CD14-positive monocyte (primary cell): Measurements from ENCODE around the gene TPRN. TPM values are rescaled to one million over a fixed set of nuclear protein-coding genes. Genes with fewer than 3 reads are reported as not detected.

Experiments
- DNase-seq, 3 donors: peaks; one replicate each; pipeline ENCODE4 v3.0.0-alpha.2; 2011 to 2022
- H2AFZ ChIP-seq: 2 replicates; pipeline ENCODE4 v1.6.0; 2012; ENCODE audit warnings: mild to moderate bottlenecking, low read depth, low read length, inconsistent platforms; ENCODE audit not compliant: insufficient read depth, poor library complexity, severe bottlenecking
- H3K27ac ChIP-seq, 2 donors: 1 replicate in 1 of 2; 2 replicates in 1 of 2; pipeline ENCODE4 v1.5.1; 2012 to 2013; ENCODE audit warnings: low read length in 2 of 2, control low read depth in 1 of 2, inconsistent platforms in 1 of 2, low read depth in 1 of 2, mild to moderate bottlenecking in 1 of 2
- H3K27me3 ChIP-seq, 2 donors: one replicate each; pipeline versions ENCODE4 v1.6.0 to v1.6.1; 2011 to 2013; ENCODE audit warnings: low read length in 2 of 2; ENCODE audit not compliant: control insufficient read depth in 2 of 2, insufficient read depth in 2 of 2
- H3K36me3 ChIP-seq, 2 donors: replicated peaks in 1 of 2; 1 replicate in 1 of 2; 2 replicates in 1 of 2; pipeline versions ENCODE4 v1.5.1 to v1.6.1; 2012 to 2013; ENCODE audit warnings: low read length in 2 of 2, control low read depth in 1 of 2, inconsistent platforms in 1 of 2, mild to moderate bottlenecking in 1 of 2; ENCODE audit not compliant: insufficient read depth in 2 of 2, control insufficient read depth in 1 of 2
- H3K4me1 ChIP-seq, 2 donors: 1 replicate in 1 of 2; 2 replicates in 1 of 2; pipeline versions ENCODE4 v1.5.1 to v1.6.1; 2012 to 2013; ENCODE audit warnings: low read length in 2 of 2, control low read depth in 1 of 2, inconsistent platforms in 1 of 2, mild to moderate bottlenecking in 1 of 2, moderate library complexity in 1 of 2; ENCODE audit not compliant: insufficient read depth in 2 of 2, control insufficient read depth in 1 of 2
- H3K4me2 ChIP-seq: replicated peaks from 2 replicates; pipeline ENCODE3; 2012; ENCODE audit warnings: low read length, moderate library complexity, mild to moderate bottlenecking; ENCODE audit not compliant: poor library complexity, severe bottlenecking; ENCODE audit errors: extremely low read depth
- H3K4me3 ChIP-seq, 3 experiments: fragments of 200-600 bp in 1 of 3; sonication (generic) in 1 of 3; replicated peaks in 1 of 3; 1 replicate in 2 of 3; 2 replicates in 1 of 3; pipeline ENCODE4 v1.5.1; 2011 to 2013; ENCODE audit warnings: low read length in 3 of 3, mild to moderate bottlenecking in 3 of 3, control low read depth in 2 of 3, low read depth in 2 of 3, inconsistent platforms in 1 of 3, moderate library complexity in 1 of 3
- H3K79me2 ChIP-seq: 2 replicates; pipeline ENCODE4 v1.6.0; 2012; ENCODE audit warnings: mild to moderate bottlenecking, control low read depth, inconsistent platforms, low read length, moderate library complexity; ENCODE audit not compliant: insufficient read depth
- H3K9ac ChIP-seq: 2 replicates; pipeline ENCODE4 v1.6.0; 2017; ENCODE audit warnings: low read length, mild to moderate bottlenecking; ENCODE audit not compliant: insufficient read depth, poor library complexity, severe bottlenecking
- H3K9me3 ChIP-seq, 2 donors: replicated peaks in 1 of 2; 1 replicate in 1 of 2; 2 replicates in 1 of 2; pipeline versions ENCODE4 v1.5.1 to v1.6.1; 2012 to 2013; ENCODE audit warnings: low read length in 2 of 2, control low read depth in 1 of 2; ENCODE audit not compliant: control insufficient read depth in 1 of 2, insufficient read depth in 1 of 2
- H4K20me1 ChIP-seq: 2 replicates; pipeline ENCODE4 v1.6.0; 2012; ENCODE audit warnings: mild to moderate bottlenecking, low read length, control low read depth, moderate library complexity; ENCODE audit not compliant: insufficient read depth
- H3K27ac Mint-ChIP-seq, 7 donors: one replicate each; pipeline ENCODE4 v1.8.0; 2020; ENCODE audit warnings: mild to moderate bottlenecking in 7 of 7, mixed read lengths in 7 of 7, moderate library complexity in 6 of 7, inconsistent platforms in 2 of 7
- H3K27me3 Mint-ChIP-seq, 3 donors: one replicate each; pipeline ENCODE4 v1.8.0; 2021 to 2022; ENCODE audit warnings: low read depth in 3 of 3, mild to moderate bottlenecking in 3 of 3, mixed read lengths in 3 of 3, moderate library complexity in 3 of 3, inconsistent platforms in 1 of 3
- H3K36me3 Mint-ChIP-seq, 2 donors: one replicate each; pipeline ENCODE4 v1.8.0; 2020; ENCODE audit warnings: mixed read lengths in 2 of 2, inconsistent platforms in 1 of 2, mild to moderate bottlenecking in 1 of 2
- H3K4me1 Mint-ChIP-seq: one replicate; pipeline ENCODE4 v1.8.0; 2020; ENCODE audit warnings: mild to moderate bottlenecking, mixed read lengths
- H3K4me3 Mint-ChIP-seq, 2 donors: one replicate each; pipeline ENCODE4 v1.8.0; 2020; ENCODE audit warnings: mild to moderate bottlenecking in 2 of 2, mixed read lengths in 2 of 2, moderate library complexity in 1 of 2
- H3K9me3 Mint-ChIP-seq, 7 donors: one replicate each; pipeline ENCODE4 v1.8.0; 2020 to 2022; ENCODE audit warnings: mixed read lengths in 7 of 7, mild to moderate bottlenecking in 6 of 7, moderate library complexity in 6 of 7, inconsistent platforms in 2 of 7
- CTCF ChIP-seq: fragments of 200-600 bp; IDR thresholded peaks from one replicate; pipeline ENCODE4 v1.8.0; 2022; ENCODE audit warnings: antibody characterized with exemption, mild to moderate bottlenecking
- WGBS: methylation state at CpG from one replicate; pipeline ENCODE4 v1.1.5; 2013; ENCODE audit warnings: missing lambda C conversion rate; ENCODE audit not compliant: insufficient coverage; 5-methylcytosine and 5-hydroxymethylcytosine counted together
- intact Hi-C, 2 donors: fragments of 100-400 bp; cut with micrococcal nuclease; formaldehyde crosslinking; loops; one replicate each; pipeline versions ENCODE4 v1.15.0 to v1.15.1; 2023
- polyA plus RNA-seq, 3 donors: library from polyadenylated mRNA; depleted of rRNA in 1 of 3; unstranded in 2 of 3; stranded (reverse) in 1 of 3; fragments of 300-500 nt in 2 of 3; fragments of >200 nt in 1 of 3; fragmentation: Illumina TruSeq in 2 of 3; gene quantifications; 1 replicate in 2 of 3; 2 replicates in 1 of 3; pipeline ENCODE4 v1.2.3, GENCODE V29; 2012 to 2021

TPRN gene
- polyA plus RNA-seq, 3 donors, result 0.30 to 4.6 (median 0.46) TPM

- H3K27ac Mint-ChIP-seq, result peak overlapping the region; percentile 68 to 90 (median 82)
- TF ChIP-seq CTCF, result no peak
- Histone ChIP-seq H2AFZ (peak overlapping the region; percentile 99), H3K36me3 (no peaks in the 10 kb centered on the region), H3K79me2 (no peaks in the 10 kb centered on the region), H3K9ac (peak overlapping the region; percentile 91), H3K27me3 (peaks cover 0 to 22% of the 10 kb centered on the region in 2 donors), H3K4me1 (peaks cover 33 to 44% of the 10 kb centered on the region in 2 donors), H3K27ac (peak overlapping the region; percentile 49 to 90), H3K4me2 (peak overlapping the region; percentile 100), H4K20me1 (no peaks in the 10 kb centered on the region), H3K4me3 (peak overlapping the region; percentile 70 to 92 (median 73)), H3K9me3 (no peaks in the 10 kb centered on the region)
- H3K4me1 Mint-ChIP-seq, result peaks cover 25% of the 10 kb centered on the region
- H3K9me3 Mint-ChIP-seq, result peaks cover 0 to 2% (median 0%) of the 10 kb centered on the region in 7 donors
- no peaks in the 10 kb centered on the region for H3K36me3 Mint-ChIP-seq
- DNase-seq, result peak; percentile 98 to 99 (median 99)
- peak overlapping the region; percentile 90 to 93 for H3K4me3 Mint-ChIP-seq
- intact Hi-C loops, result loop anchor here (1.0 to 5.0 kb wide), 5 partner anchors 18 to 96 kb away; partner anchors contain the start of genes TPRN (in 2 of the 2), ANAPC2 (in 1 of the 2), NDOR1 (in 1 of the 2) and SSNA1 (in 1 of the 2)
- under 1% methylated on average over 60 of the region's 63 CpGs for WGBS
- H3K27me3 Mint-ChIP-seq, result peaks cover 8 to 33% (median 13%) of the 10 kb centered on the region in 3 donors
Measured at GRCh38 chr9:137223078-137223970, 22.8 kb upstream of the TPRN start.
